ENCODE data around the gene GATC.

Gene GATC

GRCh38 chr12:120462099-120462640 is 15.9 kb downstream of the GATC start:
- in situ Hi-C loops (cut with MboI; ENCODE audit: low pct_unique_long_range_greater_than_20kb, low sequenced_read_pairs, unreplicated experiment): no loop called here
- DNase-seq (ENCODE audit: low spot score): no peak
- TF ChIP-seq CTCF (IDR thresholded peaks at IDR 0.05; ENCODE audit: extremely low read depth, insufficient read depth, missing control alignments): no peak

GRCh38 chr12:120463712-120464111 is 17.5 kb downstream of the GATC start:
- in situ Hi-C loops (cut with MboI; ENCODE audit: low pct_unique_long_range_greater_than_20kb, low sequenced_read_pairs, unreplicated experiment): no loop called here
- no peak for DNase-seq (ENCODE audit: low spot score)
- no peak for TF ChIP-seq CTCF (IDR thresholded peaks at IDR 0.05; ENCODE audit: extremely low read depth, insufficient read depth, missing control alignments)

GRCh38 chr12:120465756-120466155 is 19.5 kb downstream of the GATC start:
- in situ Hi-C loops (cut with MboI; ENCODE audit: low pct_unique_long_range_greater_than_20kb, low sequenced_read_pairs, unreplicated experiment): no loop called here

GRCh38 chr12:120466560-120467315 is 20.5 kb downstream of the GATC start:
- TF ChIP-seq CTCF (IDR thresholded peaks at IDR 0.05; ENCODE audit: extremely low read depth, insufficient read depth, missing control alignments): peak; percentile 67
- in situ Hi-C loops (cut with MboI; ENCODE audit: low pct_unique_long_range_greater_than_20kb, low sequenced_read_pairs, unreplicated experiment): no loop called here
- no peak for DNase-seq (ENCODE audit: low spot score)

More at GRCh38 chr12:120465756-120466155, 19.5 kb downstream of the GATC start:
- no peak for DNase-seq (ENCODE audit: low spot score)
- no peak for TF ChIP-seq CTCF (IDR thresholded peaks at IDR 0.05; ENCODE audit: extremely low read depth, insufficient read depth, missing control alignments)

- DNase-seq (ENCODE audit: low spot score): no peak
- in situ Hi-C loops (cut with MboI; ENCODE audit: low pct_unique_long_range_greater_than_20kb, low sequenced_read_pairs, unreplicated experiment): no loop called here
- no peak for TF ChIP-seq CTCF (IDR thresholded peaks at IDR 0.05; ENCODE audit: extremely low read depth, insufficient read depth, missing control alignments)
Measured at GRCh38 chr12:120467439-120467838, 21.2 kb downstream of the GATC start.

GRCh38 chr12:120468325-120468820 is 22.1 kb downstream of the GATC start:
- in situ Hi-C loops (cut with MboI; ENCODE audit: low pct_unique_long_range_greater_than_20kb, low sequenced_read_pairs, unreplicated experiment): no loop called here
- no peak for TF ChIP-seq CTCF (IDR thresholded peaks at IDR 0.05; ENCODE audit: extremely low read depth, insufficient read depth, missing control alignments)

More at GRCh38 chr12:120468325-120468820, 22.1 kb downstream of the GATC start:
- peak; percentile 38 for DNase-seq (ENCODE audit: low spot score)

All from GM13977 (cell line).